WTC11 (cell line): ENCODE measurements around the gene LEFTY1. TPM values are rescaled to one million over a fixed set of nuclear protein-coding genes. Genes with fewer than 3 reads are reported as not detected.

ENCODE experiments used
- CDX4 ChIP-seq: fragments of 250-450 bp; sonication (Bioruptor Pico); IDR thresholded peaks from 2 replicates; pipeline ENCODE4 v1.9.0; 2021; ENCODE audit warnings: moderate library complexity, mild to moderate bottlenecking, inconsistent platforms, borderline replicate concordance
- ESRRA ChIP-seq: sonication (generic); formaldehyde crosslinking; IDR thresholded peaks from 2 replicates; pipeline ENCODE4 v1.8.1; 2022; ENCODE audit warnings: mild to moderate bottlenecking, missing genetic modification reagents, borderline replicate concordance
- FOXK1 ChIP-seq: sonication (generic); formaldehyde crosslinking; IDR thresholded peaks from 2 replicates; pipeline ENCODE4 v1.8.0; 2022; ENCODE audit warnings: mild to moderate bottlenecking, moderate library complexity, missing genetic modification reagents
- FOXP4 ChIP-seq: sonication (generic); formaldehyde crosslinking; IDR thresholded peaks from 2 replicates; pipeline ENCODE4 v1.8.0; 2022; ENCODE audit warnings: mild to moderate bottlenecking, missing genetic modification reagents
- GABPB1 ChIP-seq: sonication (generic); formaldehyde crosslinking; IDR thresholded peaks from 2 replicates; pipeline ENCODE4 v1.8.1; 2023; ENCODE audit warnings: mild to moderate bottlenecking, missing genetic modification reagents
- GRHL2 ChIP-seq: fragments of 250-450 bp; sonication (Bioruptor Pico); IDR thresholded peaks from 2 replicates; pipeline ENCODE4 v1.8.0; 2022; ENCODE audit warnings: mild to moderate bottlenecking, moderate library complexity; ENCODE audit not compliant: insufficient replicate concordance, severe bottlenecking
- IRF2 ChIP-seq: sonication (generic); formaldehyde crosslinking; IDR thresholded peaks from 2 replicates; pipeline ENCODE4 v1.8.0; 2022; ENCODE audit warnings: low read depth, missing genetic modification reagents, borderline replicate concordance
- JAZF1 ChIP-seq: fragments of 250-450 bp; sonication (Bioruptor Pico); IDR thresholded peaks from 2 replicates; pipeline ENCODE4 v1.9.0; 2021; ENCODE audit warnings: moderate library complexity, mild to moderate bottlenecking, inconsistent platforms
- NFATC4 ChIP-seq: fragments of 250-450 bp; sonication (Bioruptor Pico); IDR thresholded peaks from 2 replicates; pipeline ENCODE4 v1.9.0; 2021; ENCODE audit warnings: mild to moderate bottlenecking
- NFYB ChIP-seq: sonication (generic); formaldehyde crosslinking; conservative IDR thresholded peaks from 2 replicates; pipeline ENCODE4 v1.8.0; 2022; ENCODE audit warnings: low read depth, missing genetic modification reagents
- PREB ChIP-seq: sonication (generic); formaldehyde crosslinking; IDR thresholded peaks from 2 replicates; pipeline ENCODE4 v1.8.1; 2022; ENCODE audit warnings: mild to moderate bottlenecking, missing genetic modification reagents, moderate library complexity, borderline replicate concordance
- PRRX2 ChIP-seq: fragments of 250-450 bp; sonication (Bioruptor Pico); IDR thresholded peaks from 2 replicates; pipeline ENCODE4 v1.8.0; 2021; ENCODE audit warnings: mild to moderate bottlenecking
- SMAD3 ChIP-seq: sonication (generic); formaldehyde crosslinking; IDR thresholded peaks from 2 replicates; pipeline ENCODE4 v1.8.0; 2022; ENCODE audit warnings: missing genetic modification reagents, mild to moderate bottlenecking, borderline replicate concordance
- SMAD4 ChIP-seq: sonication (generic); formaldehyde crosslinking; IDR thresholded peaks from 2 replicates; pipeline ENCODE4 v1.8.0; 2022; ENCODE audit warnings: mild to moderate bottlenecking, missing genetic modification reagents
- TCF7 ChIP-seq: sonication (generic); formaldehyde crosslinking; IDR thresholded peaks from 2 replicates; pipeline ENCODE4 v1.8.0; 2022; ENCODE audit warnings: mild to moderate bottlenecking, low read depth, missing genetic modification reagents, moderate library complexity
- TEAD1 ChIP-seq: sonication (generic); formaldehyde crosslinking; IDR thresholded peaks from 2 replicates; pipeline ENCODE4 v1.8.0; 2022; ENCODE audit warnings: mild to moderate bottlenecking, missing genetic modification reagents
- TEAD4 ChIP-seq: sonication (generic); formaldehyde crosslinking; IDR thresholded peaks from 2 replicates; pipeline ENCODE4 v1.8.0; 2022; ENCODE audit warnings: mild to moderate bottlenecking, missing genetic modification reagents
- ZBTB21 ChIP-seq: sonication (generic); formaldehyde crosslinking; IDR thresholded peaks from 2 replicates; pipeline ENCODE4 v1.8.1; 2023; ENCODE audit warnings: mild to moderate bottlenecking, missing genetic modification reagents, borderline replicate concordance
- ZNF121 ChIP-seq: sonication (generic); formaldehyde crosslinking; IDR thresholded peaks from 2 replicates; pipeline ENCODE4 v1.8.0; 2023; ENCODE audit warnings: missing genetic modification reagents
- ZNF232 ChIP-seq: sonication (generic); formaldehyde crosslinking; IDR thresholded peaks from 2 replicates; pipeline ENCODE4 v1.8.0; 2022; ENCODE audit warnings: mild to moderate bottlenecking, missing genetic modification reagents
- ZNF263 ChIP-seq: sonication (generic); formaldehyde crosslinking; IDR thresholded peaks from 2 replicates; pipeline ENCODE4 v1.8.1; 2022; ENCODE audit warnings: low read depth, mild to moderate bottlenecking, moderate library complexity, missing genetic modification reagents
- ZNF317 ChIP-seq: sonication (generic); formaldehyde crosslinking; IDR thresholded peaks from 2 replicates; pipeline ENCODE4 v1.8.1; 2023; ENCODE audit warnings: low read depth, mild to moderate bottlenecking, moderate library complexity, missing genetic modification reagents, borderline replicate concordance
- total RNA-seq: library from RNA; stranded (reverse); gene quantifications from 3 replicates; pipeline ENCODE4 v1.2.3, GENCODE V29; 2021
- TF ChIP-seq, protein P1 (sequence below): sonication (generic); formaldehyde crosslinking; conservative IDR thresholded peaks from 2 replicates; pipeline ENCODE4 v1.8.1; 2023; ENCODE audit warnings: mild to moderate bottlenecking, low read depth, missing genetic modification reagents, moderate library complexity
- TF ChIP-seq, protein P2 (sequence below): sonication (generic); formaldehyde crosslinking; conservative IDR thresholded peaks from 2 replicates; pipeline ENCODE4 v1.8.1; 2022; ENCODE audit warnings: mild to moderate bottlenecking, missing genetic modification reagents
- TF ChIP-seq, protein P3 (sequence below): sonication (generic); formaldehyde crosslinking; IDR thresholded peaks from 2 replicates; pipeline ENCODE4 v1.8.1; 2022; ENCODE audit warnings: missing genetic modification reagents, borderline replicate concordance
- TF ChIP-seq, protein P4 (sequence below): sonication (generic); formaldehyde crosslinking; IDR thresholded peaks from 2 replicates; pipeline ENCODE4 v1.8.0; 2022; ENCODE audit warnings: missing genetic modification reagents

LEFTY1 gene
- total RNA-seq, 1 experiment from 2014 or later = 52.9 TPM

- peak; percentile 75 for TF ChIP-seq NFYB (CRISPR knock-in tag)
- no peak for TF ChIP-seq JAZF1 (CRISPR knock-in tag)
- TF ChIP-seq ZNF263 (CRISPR knock-in tag) = no peak
- TF ChIP-seq ZNF121 (CRISPR knock-in tag) = no peak
- TF ChIP-seq, protein P1, sequence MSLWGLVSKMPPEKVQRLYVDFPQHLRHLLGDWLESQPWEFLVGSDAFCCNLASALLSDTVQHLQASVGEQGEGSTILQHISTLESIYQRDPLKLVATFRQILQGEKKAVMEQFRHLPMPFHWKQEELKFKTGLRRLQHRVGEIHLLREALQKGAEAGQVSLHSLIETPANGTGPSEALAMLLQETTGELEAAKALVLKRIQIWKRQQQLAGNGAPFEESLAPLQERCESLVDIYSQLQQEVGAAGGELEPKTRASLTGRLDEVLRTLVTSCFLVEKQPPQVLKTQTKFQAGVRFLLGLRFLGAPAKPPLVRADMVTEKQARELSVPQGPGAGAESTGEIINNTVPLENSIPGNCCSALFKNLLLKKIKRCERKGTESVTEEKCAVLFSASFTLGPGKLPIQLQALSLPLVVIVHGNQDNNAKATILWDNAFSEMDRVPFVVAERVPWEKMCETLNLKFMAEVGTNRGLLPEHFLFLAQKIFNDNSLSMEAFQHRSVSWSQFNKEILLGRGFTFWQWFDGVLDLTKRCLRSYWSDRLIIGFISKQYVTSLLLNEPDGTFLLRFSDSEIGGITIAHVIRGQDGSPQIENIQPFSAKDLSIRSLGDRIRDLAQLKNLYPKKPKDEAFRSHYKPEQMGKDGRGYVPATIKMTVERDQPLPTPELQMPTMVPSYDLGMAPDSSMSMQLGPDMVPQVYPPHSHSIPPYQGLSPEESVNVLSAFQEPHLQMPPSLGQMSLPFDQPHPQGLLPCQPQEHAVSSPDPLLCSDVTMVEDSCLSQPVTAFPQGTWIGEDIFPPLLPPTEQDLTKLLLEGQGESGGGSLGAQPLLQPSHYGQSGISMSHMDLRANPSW (CRISPR knock-in tag) = no peak
- TF ChIP-seq TCF7 (CRISPR knock-in tag) = no peak
- no peak for TF ChIP-seq GRHL2 (CRISPR knock-in tag)
- peak; percentile 95 for TF ChIP-seq GABPB1 (CRISPR knock-in tag)
- TF ChIP-seq TEAD1 (CRISPR knock-in tag) = peak; percentile 73; the same call in 1 of the 2 replicates
- no peak for TF ChIP-seq ZBTB21 (CRISPR knock-in tag)
- TF ChIP-seq, protein P2, sequence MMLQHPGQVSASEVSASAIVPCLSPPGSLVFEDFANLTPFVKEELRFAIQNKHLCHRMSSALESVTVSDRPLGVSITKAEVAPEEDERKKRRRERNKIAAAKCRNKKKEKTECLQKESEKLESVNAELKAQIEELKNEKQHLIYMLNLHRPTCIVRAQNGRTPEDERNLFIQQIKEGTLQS (CRISPR knock-in tag) = no peak
- TF ChIP-seq ZNF232 (CRISPR knock-in tag) = peak; percentile 51; the same call in 1 of the 2 replicates
- no peak for TF ChIP-seq PRRX2
- TF ChIP-seq ZNF317 = no peak
- TF ChIP-seq FOXP4 (CRISPR knock-in tag) = peak; percentile 82; the same call in 1 of the 2 replicates
- no peak for TF ChIP-seq NFATC4 (CRISPR knock-in tag)
- TF ChIP-seq TEAD4 (CRISPR knock-in tag) = no peak
- peak; percentile 69 for TF ChIP-seq FOXK1 (CRISPR knock-in tag)
- no peak for TF ChIP-seq CDX4 (CRISPR knock-in tag)
- TF ChIP-seq ESRRA = peak; percentile 76; the same call in 1 of the 2 replicates
- TF ChIP-seq SMAD4 = no peak; the same call in 1 of the 2 replicates
- 0 out of 2 replicates have a peak, but pooled peaks have one; percentile 76 for TF ChIP-seq PREB (CRISPR knock-in tag)
- TF ChIP-seq IRF2 (CRISPR knock-in tag) = no peak
- 0 out of 2 replicates have a peak, but pooled peaks have one; percentile 58 for TF ChIP-seq SMAD3 (CRISPR knock-in tag)
- TF ChIP-seq, protein P3, sequence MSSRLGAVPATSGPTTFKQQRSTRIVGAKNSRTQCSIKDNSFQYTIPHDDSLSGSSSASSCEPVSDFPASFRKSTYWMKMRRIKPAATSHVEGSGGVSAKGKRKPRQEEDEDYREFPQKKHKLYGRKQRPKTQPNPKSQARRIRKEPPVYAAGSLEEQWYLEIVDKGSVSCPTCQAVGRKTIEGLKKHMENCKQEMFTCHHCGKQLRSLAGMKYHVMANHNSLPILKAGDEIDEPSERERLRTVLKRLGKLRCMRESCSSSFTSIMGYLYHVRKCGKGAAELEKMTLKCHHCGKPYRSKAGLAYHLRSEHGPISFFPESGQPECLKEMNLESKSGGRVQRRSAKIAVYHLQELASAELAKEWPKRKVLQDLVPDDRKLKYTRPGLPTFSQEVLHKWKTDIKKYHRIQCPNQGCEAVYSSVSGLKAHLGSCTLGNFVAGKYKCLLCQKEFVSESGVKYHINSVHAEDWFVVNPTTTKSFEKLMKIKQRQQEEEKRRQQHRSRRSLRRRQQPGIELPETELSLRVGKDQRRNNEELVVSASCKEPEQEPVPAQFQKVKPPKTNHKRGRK (CRISPR knock-in tag) = no peak
- TF ChIP-seq, protein P4, sequence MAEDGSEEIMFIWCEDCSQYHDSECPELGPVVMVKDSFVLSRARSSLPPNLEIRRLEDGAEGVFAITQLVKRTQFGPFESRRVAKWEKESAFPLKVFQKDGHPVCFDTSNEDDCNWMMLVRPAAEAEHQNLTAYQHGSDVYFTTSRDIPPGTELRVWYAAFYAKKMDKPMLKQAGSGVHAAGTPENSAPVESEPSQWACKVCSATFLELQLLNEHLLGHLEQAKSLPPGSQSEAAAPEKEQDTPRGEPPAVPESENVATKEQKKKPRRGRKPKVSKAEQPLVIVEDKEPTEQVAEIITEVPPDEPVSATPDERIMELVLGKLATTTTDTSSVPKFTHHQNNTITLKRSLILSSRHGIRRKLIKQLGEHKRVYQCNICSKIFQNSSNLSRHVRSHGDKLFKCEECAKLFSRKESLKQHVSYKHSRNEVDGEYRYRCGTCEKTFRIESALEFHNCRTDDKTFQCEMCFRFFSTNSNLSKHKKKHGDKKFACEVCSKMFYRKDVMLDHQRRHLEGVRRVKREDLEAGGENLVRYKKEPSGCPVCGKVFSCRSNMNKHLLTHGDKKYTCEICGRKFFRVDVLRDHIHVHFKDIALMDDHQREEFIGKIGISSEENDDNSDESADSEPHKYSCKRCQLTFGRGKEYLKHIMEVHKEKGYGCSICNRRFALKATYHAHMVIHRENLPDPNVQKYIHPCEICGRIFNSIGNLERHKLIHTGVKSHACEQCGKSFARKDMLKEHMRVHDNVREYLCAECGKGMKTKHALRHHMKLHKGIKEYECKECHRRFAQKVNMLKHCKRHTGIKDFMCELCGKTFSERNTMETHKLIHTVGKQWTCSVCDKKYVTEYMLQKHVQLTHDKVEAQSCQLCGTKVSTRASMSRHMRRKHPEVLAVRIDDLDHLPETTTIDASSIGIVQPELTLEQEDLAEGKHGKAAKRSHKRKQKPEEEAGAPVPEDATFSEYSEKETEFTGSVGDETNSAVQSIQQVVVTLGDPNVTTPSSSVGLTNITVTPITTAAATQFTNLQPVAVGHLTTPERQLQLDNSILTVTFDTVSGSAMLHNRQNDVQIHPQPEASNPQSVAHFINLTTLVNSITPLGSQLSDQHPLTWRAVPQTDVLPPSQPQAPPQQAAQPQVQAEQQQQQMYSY (CRISPR knock-in tag) = no peak
Measured at GRCh38 chr1:225923692-225924555, 35.0 kb upstream of the LEFTY1 start, which contains the start of gene PYCR2 (continued).
